Mesenchymal stem cell (in vitro differentiated cells and primary cell): ENCODE results near the gene RNF26.
A peak's percentile ranks its signal among the peaks of the same experiment; 100 is the strongest.

Experiments used
- DNase-seq: peaks from one replicate; pipeline ENCODE4 v3.0.0-alpha.2; 2013
- H2AFZ ChIP-seq: one replicate; pipeline ENCODE4 v1.6.1; 2013; ENCODE audit warnings: low read depth, mild to moderate bottlenecking, control low read depth, inconsistent platforms, low read length, moderate library complexity
- H2AK5ac ChIP-seq: 2 replicates; pipeline ENCODE4 v1.6.1; 2013; ENCODE audit warnings: low read length, moderate library complexity, mild to moderate bottlenecking, inconsistent platforms; ENCODE audit not compliant: severe bottlenecking
- H2BK120ac ChIP-seq: one replicate; pipeline ENCODE4 v1.6.1; 2013; ENCODE audit warnings: low read depth, mild to moderate bottlenecking, inconsistent platforms, low read length, moderate library complexity
- H2BK12ac ChIP-seq, 2 experiments: one replicate each; pipeline ENCODE4 v1.6.1; 2013; ENCODE audit warnings: inconsistent platforms in 2 of 2, low read length in 2 of 2, mild to moderate bottlenecking in 2 of 2, moderate library complexity in 2 of 2, control low read depth in 1 of 2
- H2BK15ac ChIP-seq: one replicate; pipeline ENCODE4 v1.6.1; 2013; ENCODE audit warnings: mild to moderate bottlenecking, low read depth, inconsistent platforms; ENCODE audit not compliant: poor library complexity, severe bottlenecking
- H2BK5ac ChIP-seq: 2 replicates; pipeline ENCODE4 v1.6.1; 2013; ENCODE audit warnings: low read depth, mild to moderate bottlenecking, low read length, control low read depth, inconsistent platforms; ENCODE audit not compliant: poor library complexity, severe bottlenecking
- H3K14ac ChIP-seq, 2 experiments: one replicate each; pipeline ENCODE4 v1.6.1; 2013; ENCODE audit warnings: inconsistent platforms in 2 of 2, low read length in 2 of 2, control low read depth in 1 of 2, mild to moderate bottlenecking in 1 of 2, moderate library complexity in 1 of 2
- H3K18ac ChIP-seq, 2 experiments: one replicate each; pipeline ENCODE4 v1.6.1; 2013; ENCODE audit warnings: inconsistent platforms in 2 of 2, low read length in 2 of 2, control low read depth in 1 of 2, low read depth in 1 of 2, mild to moderate bottlenecking in 1 of 2
- H3K23ac ChIP-seq, 2 experiments: one replicate each; pipeline ENCODE4 v1.6.1; 2013; ENCODE audit warnings: inconsistent platforms in 2 of 2, low read length in 2 of 2, mild to moderate bottlenecking in 2 of 2, moderate library complexity in 2 of 2, control low read depth in 1 of 2
- H3K27ac ChIP-seq: 2 replicates; pipeline ENCODE4 v1.5.1; 2013; ENCODE audit warnings: mild to moderate bottlenecking, moderate library complexity, low read length, control low read depth, inconsistent platforms; ENCODE audit not compliant: poor library complexity, severe bottlenecking
- H3K27me3 ChIP-seq, 2 experiments: 2 replicates each; pipeline versions ENCODE4 v1.6.1 to v1.7.0; 2013; ENCODE audit warnings: low read length in 2 of 2, mild to moderate bottlenecking in 2 of 2, moderate library complexity in 2 of 2, control low read depth in 1 of 2, inconsistent platforms in 1 of 2; ENCODE audit not compliant: control insufficient read depth in 1 of 2, insufficient read depth in 1 of 2
- H3K36me3 ChIP-seq, 2 experiments: 2 replicates each; pipeline versions ENCODE4 v1.6.1 to v1.7.0; 2013; ENCODE audit warnings: low read length in 2 of 2, control low read depth in 1 of 2, inconsistent platforms in 1 of 2, low read depth in 1 of 2, mild to moderate bottlenecking in 1 of 2; ENCODE audit not compliant: insufficient read depth in 2 of 2, control insufficient read depth in 1 of 2
- H3K4ac ChIP-seq, 2 experiments: one replicate each; pipeline ENCODE4 v1.6.1; 2013; ENCODE audit warnings: inconsistent platforms in 2 of 2, low read length in 2 of 2, mild to moderate bottlenecking in 2 of 2, moderate library complexity in 2 of 2, control low read depth in 1 of 2, low read depth in 1 of 2
- H3K4me1 ChIP-seq: 2 replicates; pipeline ENCODE4 v1.6.1; 2013; ENCODE audit warnings: low read depth, low read length, control low read depth; ENCODE audit not compliant: control insufficient read depth, insufficient read depth
- H3K4me2 ChIP-seq: 2 replicates; pipeline ENCODE4 v1.6.1; 2013; ENCODE audit warnings: low read length, mild to moderate bottlenecking, inconsistent platforms; ENCODE audit not compliant: poor library complexity, severe bottlenecking
- H3K4me3 ChIP-seq, 2 experiments: 2 replicates each; pipeline versions ENCODE4 v1.5.1 to v1.7.0; 2013; ENCODE audit warnings: low read length in 2 of 2, mild to moderate bottlenecking in 2 of 2, control low read depth in 1 of 2, low read depth in 1 of 2; ENCODE audit not compliant: insufficient read depth in 1 of 2
- H3K79me1 ChIP-seq: replicated peaks from 2 replicates; pipeline ENCODE4 v1.6.1; 2013; ENCODE audit warnings: mild to moderate bottlenecking, control low read depth, low read length, inconsistent platforms; ENCODE audit not compliant: poor library complexity, severe bottlenecking
- H3K9ac ChIP-seq: 2 replicates; pipeline ENCODE4 v1.7.0; 2013; ENCODE audit warnings: mild to moderate bottlenecking, low read length, moderate library complexity
- H3K9me3 ChIP-seq: 2 replicates; pipeline ENCODE4 v1.7.0; 2013; ENCODE audit warnings: mild to moderate bottlenecking, low read length; ENCODE audit not compliant: control insufficient read depth
- H4K8ac ChIP-seq: one replicate; pipeline ENCODE4 v1.6.1; 2013; ENCODE audit warnings: inconsistent platforms, mild to moderate bottlenecking, low read length, moderate library complexity
- H4K91ac ChIP-seq: one replicate; pipeline ENCODE4 v1.6.1; 2013; ENCODE audit warnings: mild to moderate bottlenecking, low read length, inconsistent platforms
- WGBS: methylation state at CpG from one replicate; pipeline ENCODE4 v1.1.7; 2013; ENCODE audit warnings: mixed read lengths; 5-methylcytosine and 5-hydroxymethylcytosine counted together

Gene RNF26

DNA sequence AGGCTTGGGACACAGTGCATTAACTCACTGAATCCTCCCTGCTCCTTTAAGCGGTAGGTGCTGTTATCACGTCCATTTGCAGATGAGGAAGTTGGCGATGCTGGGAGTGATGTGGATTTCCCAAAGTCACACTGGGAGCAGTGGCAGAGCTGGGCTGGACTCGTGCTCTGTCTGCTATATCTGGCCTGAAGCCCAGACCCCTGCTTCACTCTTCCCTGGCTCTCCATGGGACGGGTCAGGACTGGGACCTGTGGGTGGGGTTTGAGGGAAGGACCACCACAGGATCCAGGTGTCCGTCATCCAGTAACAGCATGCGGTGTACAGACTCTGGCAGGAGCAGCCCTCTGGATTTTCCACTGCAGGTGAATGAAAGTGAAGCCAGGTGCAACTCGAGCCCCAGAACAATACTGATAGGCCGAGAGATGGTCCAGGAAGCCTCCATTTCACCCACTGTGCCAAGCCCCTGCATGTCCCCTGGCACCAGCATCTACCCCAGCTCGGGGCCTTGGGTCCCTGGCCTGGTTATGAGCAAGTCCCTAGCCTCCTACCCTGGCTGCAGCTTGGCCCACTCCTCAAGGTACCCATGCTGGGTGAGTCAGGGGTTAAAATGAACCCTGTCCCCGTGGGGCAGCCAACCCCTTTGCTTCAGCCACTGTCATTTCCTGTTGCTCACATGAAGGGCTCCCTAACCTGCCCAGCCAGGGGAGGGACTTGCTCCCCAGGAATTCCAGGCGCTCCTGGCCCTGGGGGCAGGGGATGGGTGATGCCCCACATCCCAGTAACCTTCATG lies 43.0 kb downstream of the RNF26 start:
- H3K27me3 ChIP-seq: peaks cover 0 to 57% of the 10 kb centered on the region in 2 experiments
- H2BK12ac ChIP-seq: no peak overlapping the region
- peak overlapping the region; percentile 28 for H4K91ac ChIP-seq
- H3K18ac ChIP-seq: no peak overlapping the region
- H2AK5ac ChIP-seq: no peak overlapping the region
- DNase-seq: no peak
- H3K4me2 ChIP-seq: no peak overlapping the region
- H2BK5ac ChIP-seq: no peak overlapping the region
- H2BK15ac ChIP-seq: no peak overlapping the region
- H3K4ac ChIP-seq: no peak overlapping the region
- H3K9ac ChIP-seq: no peak overlapping the region
- H3K4me3 ChIP-seq: no peak overlapping the region
- H2AFZ ChIP-seq: no peak overlapping the region
- H3K14ac ChIP-seq: no peak overlapping the region
- H3K9me3 ChIP-seq: no peaks in the 10 kb centered on the region
- WGBS: 70% methylated on average over 11 of the region's 12 CpGs
- no peak overlapping the region for H3K27ac ChIP-seq
- H4K8ac ChIP-seq: no peak overlapping the region
- no peak overlapping the region for H2BK120ac ChIP-seq
- H3K36me3 ChIP-seq: no peaks in the 10 kb centered on the region
- H3K4me1 ChIP-seq: peaks cover 17% of the 10 kb centered on the region
- no peak overlapping the region for H3K23ac ChIP-seq
- H3K79me1 ChIP-seq: no peaks in the 10 kb centered on the region

- no peak overlapping the region for H3K14ac ChIP-seq
- no peak for DNase-seq
- H4K91ac ChIP-seq: no peak overlapping the region
- H3K23ac ChIP-seq: no peak overlapping the region
- H3K9me3 ChIP-seq: no peaks in the 10 kb centered on the region
- no peak overlapping the region for H3K9ac ChIP-seq
- no peak overlapping the region for H3K27ac ChIP-seq
- no peak overlapping the region for H3K4ac ChIP-seq
- H4K8ac ChIP-seq: no peak overlapping the region
- H2BK120ac ChIP-seq: no peak overlapping the region
- H2AFZ ChIP-seq: no peak overlapping the region
- no peak overlapping the region for H3K18ac ChIP-seq
- WGBS: 69% methylated on average over 5 of the region's 6 CpGs
- H3K4me2 ChIP-seq: no peak overlapping the region
- peaks cover 3 to 51% of the 10 kb centered on the region in 2 experiments for H3K27me3 ChIP-seq
- H2BK15ac ChIP-seq: no peak overlapping the region
- H3K79me1 ChIP-seq: no peaks in the 10 kb centered on the region
- H3K4me3 ChIP-seq: no peak overlapping the region
- H3K36me3 ChIP-seq: no peaks in the 10 kb centered on the region
- no peak overlapping the region for H2AK5ac ChIP-seq
- no peak overlapping the region for H2BK5ac ChIP-seq
- H3K4me1 ChIP-seq: peaks cover 17% of the 10 kb centered on the region
- no peak overlapping the region for H2BK12ac ChIP-seq
These were observed 43.8 kb downstream of the RNF26 start for GRCh38 chr11:119377961-119378667.

DNA sequence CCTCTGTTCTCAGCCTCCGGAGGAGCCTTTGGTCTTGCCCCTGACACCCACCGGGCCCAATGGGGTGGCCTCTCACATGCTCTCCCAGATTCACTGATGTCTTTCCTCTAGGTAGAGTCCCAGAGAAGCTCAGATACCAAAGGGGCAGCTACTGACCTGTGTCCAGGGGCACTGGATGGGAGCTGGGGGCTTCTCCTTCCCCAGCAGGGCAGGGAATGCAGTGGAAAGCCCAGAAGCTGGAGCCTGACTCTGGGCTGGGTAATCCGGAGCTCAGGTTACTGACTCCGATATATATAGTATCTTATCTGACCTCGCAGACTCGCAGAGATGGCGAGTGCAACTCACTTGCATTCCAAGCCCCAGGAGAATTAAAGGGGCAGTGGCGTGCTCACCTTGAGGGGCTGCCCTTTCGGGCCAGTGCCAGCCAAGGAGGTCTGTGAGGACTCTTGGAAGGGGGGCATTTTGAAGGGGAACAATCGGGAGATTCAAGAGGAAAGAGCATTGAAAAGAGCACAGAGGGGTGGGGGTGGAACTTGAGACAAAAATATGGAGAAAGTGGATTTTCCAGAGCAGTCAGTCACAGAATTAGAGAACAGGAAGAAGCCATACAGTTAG lies 44.6 kb downstream of the RNF26 start:
- H2BK120ac ChIP-seq: no peak overlapping the region
- no peaks in the 10 kb centered on the region for H3K36me3 ChIP-seq
- no peak overlapping the region for H4K91ac ChIP-seq
- H2BK5ac ChIP-seq: no peak overlapping the region
- H3K18ac ChIP-seq: no peak overlapping the region
- peaks cover 6 to 55% of the 10 kb centered on the region in 2 experiments for H3K27me3 ChIP-seq
- H3K27ac ChIP-seq: no peak overlapping the region
- H3K79me1 ChIP-seq: no peaks in the 10 kb centered on the region
- H3K9me3 ChIP-seq: no peaks in the 10 kb centered on the region
- peaks cover 17% of the 10 kb centered on the region for H3K4me1 ChIP-seq
- H3K4me3 ChIP-seq: no peak overlapping the region
- H3K4ac ChIP-seq: no peak overlapping the region
- no peak overlapping the region for H2AFZ ChIP-seq
- H2AK5ac ChIP-seq: no peak overlapping the region
- WGBS: 36% methylated on average over 10 of the region's 10 CpGs
- no peak overlapping the region for H2BK12ac ChIP-seq
- no peak overlapping the region for H2BK15ac ChIP-seq
- no peak overlapping the region for H3K14ac ChIP-seq
- no peak for DNase-seq
- no peak overlapping the region for H3K9ac ChIP-seq
- H4K8ac ChIP-seq: no peak overlapping the region
- no peak overlapping the region for H3K4me2 ChIP-seq
- H3K23ac ChIP-seq: no peak overlapping the region
